HG03097 (cell line): ENCODE measurements around the gene CPZ.
"Not testable (repeated sequence)": the region's sequence is repeated elsewhere in the genome, so short reads cannot be mapped to it uniquely, and the experiment has no call there.

Experiments used
- ATAC-seq: cut with Tn5 transposase; IDR thresholded peaks from one replicate; pipeline ENCODE4 v1.9.1; 2021; ENCODE audit not compliant: unreplicated experiment, low FRiP score

CPZ gene

GRCh38 chr4:8556341-8557150 is 36.0 kb upstream of the CPZ start:
- no peak for ATAC-seq

GRCh38 chr4:8557151-8558076 is 35.2 kb upstream of the CPZ start:
- no peak for ATAC-seq

GRCh38 chr4:8558080-8558960 is 34.2 kb upstream of the CPZ start:
- ATAC-seq, result no peak

- ATAC-seq, result no peak
These were observed 33.6 kb upstream of the CPZ start for GRCh38 chr4:8559011-8559410.

- ATAC-seq, result no peak
These were observed 32.9 kb upstream of the CPZ start for GRCh38 chr4:8559524-8560264.

- no peak for ATAC-seq
These were observed 32.1 kb upstream of the CPZ start for GRCh38 chr4:8560265-8561047.

GRCh38 chr4:8564595-8564994 is 28.0 kb upstream of the CPZ start:
- no peak for ATAC-seq

- ATAC-seq, result no peak
These were observed 24.4 kb upstream of the CPZ start for GRCh38 chr4:8568068-8568668.

GRCh38 chr4:8570201-8570600 is 22.4 kb upstream of the CPZ start:
- ATAC-seq, result no peak

GRCh38 chr4:8571702-8572685 is 20.6 kb upstream of the CPZ start:
- ATAC-seq, result no peak

GRCh38 chr4:8573266-8573665 is 19.3 kb upstream of the CPZ start:
- no peak for ATAC-seq

GRCh38 chr4:8574796-8575370 is 17.7 kb upstream of the CPZ start:
- no peak for ATAC-seq

- ATAC-seq, result no peak
These were observed 17.1 kb upstream of the CPZ start for GRCh38 chr4:8575457-8575856.

GRCh38 chr4:8576591-8576990 is 16.0 kb upstream of the CPZ start:
- not testable (repeated sequence) for ATAC-seq

GRCh38 chr4:8577046-8577445 is 15.5 kb upstream of the CPZ start:
- no peak for ATAC-seq

- no peak for ATAC-seq
These were observed 14.6 kb upstream of the CPZ start for GRCh38 chr4:8577972-8578371.

GRCh38 chr4:8578717-8579116 is 13.8 kb upstream of the CPZ start:
- no peak for ATAC-seq
